Measurements from ENCODE around the gene TTC7B. TPM values are rescaled to one million over a fixed set of nuclear protein-coding genes. Genes with fewer than 3 reads are reported as not detected.

TTC7B gene
- total RNA-seq, 1 donor: 24.9 TPM

DNA sequence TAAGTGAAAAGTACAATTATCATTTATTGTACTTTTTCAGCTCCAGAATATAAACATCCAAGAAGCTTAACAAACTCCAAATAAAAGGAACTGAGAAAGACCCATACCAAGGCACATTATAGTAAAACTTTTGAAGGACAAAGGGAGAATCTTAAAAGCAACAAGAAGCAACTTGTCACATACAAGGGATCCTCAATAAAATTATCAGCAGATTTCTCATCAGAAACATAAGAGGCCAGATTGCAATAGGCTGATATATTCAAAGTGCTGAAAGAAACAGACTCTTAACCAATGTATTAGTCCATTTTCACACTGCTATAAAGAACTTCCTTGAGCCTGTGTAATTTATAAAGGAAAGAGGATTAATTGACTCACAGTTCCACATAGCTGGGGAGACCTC, 48.3 kb downstream of the TTC7B start:
- DNase-seq (ENCODE audit: low read depth): no peak
- TF ChIP-seq, protein P1, sequence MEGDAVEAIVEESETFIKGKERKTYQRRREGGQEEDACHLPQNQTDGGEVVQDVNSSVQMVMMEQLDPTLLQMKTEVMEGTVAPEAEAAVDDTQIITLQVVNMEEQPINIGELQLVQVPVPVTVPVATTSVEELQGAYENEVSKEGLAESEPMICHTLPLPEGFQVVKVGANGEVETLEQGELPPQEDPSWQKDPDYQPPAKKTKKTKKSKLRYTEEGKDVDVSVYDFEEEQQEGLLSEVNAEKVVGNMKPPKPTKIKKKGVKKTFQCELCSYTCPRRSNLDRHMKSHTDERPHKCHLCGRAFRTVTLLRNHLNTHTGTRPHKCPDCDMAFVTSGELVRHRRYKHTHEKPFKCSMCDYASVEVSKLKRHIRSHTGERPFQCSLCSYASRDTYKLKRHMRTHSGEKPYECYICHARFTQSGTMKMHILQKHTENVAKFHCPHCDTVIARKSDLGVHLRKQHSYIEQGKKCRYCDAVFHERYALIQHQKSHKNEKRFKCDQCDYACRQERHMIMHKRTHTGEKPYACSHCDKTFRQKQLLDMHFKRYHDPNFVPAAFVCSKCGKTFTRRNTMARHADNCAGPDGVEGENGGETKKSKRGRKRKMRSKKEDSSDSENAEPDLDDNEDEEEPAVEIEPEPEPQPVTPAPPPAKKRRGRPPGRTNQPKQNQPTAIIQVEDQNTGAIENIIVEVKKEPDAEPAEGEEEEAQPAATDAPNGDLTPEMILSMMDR (IDR thresholded peaks at IDR 0.05; ENCODE audit: insufficient read depth, low read length): no peak
- H3K4me3 ChIP-seq (ENCODE audit: low read depth, low read length): no peak overlapping the region

GRCh38 chr14:90760591-90761316, 55.5 kb downstream of the TTC7B start:
- peak; percentile 35 for DNase-seq (ENCODE audit: low read depth)
- TF ChIP-seq, protein P1 (IDR thresholded peaks at IDR 0.05; ENCODE audit: insufficient read depth, low read length): peak; percentile 46
- H3K4me3 ChIP-seq (ENCODE audit: low read depth, low read length): no peak overlapping the region

DNA sequence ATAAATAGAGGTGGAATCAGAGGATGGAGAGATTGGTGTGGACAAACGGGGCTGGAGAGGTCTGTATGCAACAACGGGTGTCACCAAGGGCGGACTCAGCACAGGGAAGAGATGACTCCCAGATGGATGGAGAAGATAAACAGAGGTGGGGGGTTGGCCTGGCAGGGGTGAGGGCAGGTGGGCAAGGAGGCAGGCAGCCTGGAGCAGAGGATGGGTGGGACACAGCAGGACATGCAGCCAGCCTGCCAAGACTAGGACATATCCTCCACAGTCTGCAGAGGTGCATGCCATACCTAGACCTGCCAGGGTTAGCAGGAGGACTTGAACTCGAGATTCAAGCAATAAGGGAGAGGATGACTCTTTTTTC, 56.2 kb downstream of the TTC7B start:
- TF ChIP-seq, protein P1 (IDR thresholded peaks at IDR 0.05; ENCODE audit: insufficient read depth, low read length): no peak
- no peak overlapping the region for H3K4me3 ChIP-seq (ENCODE audit: low read depth, low read length)
- DNase-seq (ENCODE audit: low read depth): no peak

DNA sequence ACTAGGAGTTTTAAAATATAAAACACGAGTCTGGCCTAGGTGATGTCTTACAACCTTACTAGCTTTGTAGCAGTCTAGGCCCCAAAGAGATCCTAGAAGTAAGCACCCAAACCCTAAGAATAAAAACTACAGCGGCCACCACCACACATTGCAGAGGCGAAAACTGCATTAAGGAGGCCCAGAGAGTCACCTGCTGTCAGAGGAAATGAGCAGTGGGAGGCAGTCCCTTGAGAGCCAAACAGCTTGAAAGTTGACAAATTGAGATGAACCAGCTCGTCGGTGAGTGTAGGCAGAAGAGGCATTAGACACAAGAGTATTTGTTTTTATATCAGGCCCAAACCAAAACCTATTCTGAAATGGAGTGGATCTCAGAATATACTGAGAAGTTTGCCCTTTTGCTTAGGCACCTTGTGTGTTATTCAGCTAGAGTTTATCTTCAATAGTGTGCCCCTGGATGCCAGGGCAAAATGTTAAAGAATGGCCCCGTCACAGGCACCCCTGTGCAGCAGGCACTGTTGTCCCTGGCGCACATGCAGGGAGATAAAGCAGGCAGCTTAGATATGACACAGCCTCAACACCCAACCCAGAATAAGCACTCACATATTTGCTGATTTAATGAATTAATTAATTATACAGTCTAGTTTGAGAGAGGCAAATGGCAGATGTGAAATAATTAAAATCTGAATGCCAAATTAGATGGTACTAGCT, 56.7 kb downstream of the TTC7B start:
- no peak overlapping the region for H3K4me3 ChIP-seq (ENCODE audit: low read depth, low read length)
- TF ChIP-seq, protein P1 (IDR thresholded peaks at IDR 0.05; ENCODE audit: insufficient read depth, low read length): no peak
- no peak for DNase-seq (ENCODE audit: low read depth)

DNA sequence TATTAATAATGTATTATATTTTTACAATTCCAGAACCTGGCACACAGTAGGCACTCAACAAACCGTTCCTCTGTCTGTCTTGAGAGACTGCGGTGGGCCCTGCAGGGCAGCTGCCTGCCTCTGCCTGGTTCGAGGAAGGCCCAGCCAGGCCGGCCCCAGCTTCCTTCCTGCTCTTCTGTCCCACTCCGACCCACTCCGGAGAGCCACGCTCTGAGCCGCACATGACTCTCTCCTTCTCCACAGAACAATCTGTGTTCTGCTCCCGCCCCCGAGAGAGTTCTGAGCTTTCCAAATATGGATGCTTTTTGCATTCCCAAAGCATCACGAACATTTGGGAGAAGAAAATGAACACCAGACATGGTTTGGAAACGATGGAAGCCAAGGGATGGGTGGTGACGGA, 57.3 kb downstream of the TTC7B start:
- peak overlapping the region; percentile 77 for H3K4me3 ChIP-seq (ENCODE audit: low read depth, low read length)
- peak; percentile 67 for DNase-seq (ENCODE audit: low read depth)
- TF ChIP-seq, protein P1 (IDR thresholded peaks at IDR 0.05; ENCODE audit: insufficient read depth, low read length): no peak

- TF ChIP-seq, protein P1 (IDR thresholded peaks at IDR 0.05; ENCODE audit: insufficient read depth, low read length): peak; percentile 74
- DNase-seq (ENCODE audit: low read depth): peak; percentile 87
- H3K4me3 ChIP-seq (ENCODE audit: low read depth, low read length): peak overlapping the region; percentile 77
Measured at GRCh38 chr14:90758028-90758889, 58.0 kb downstream of the TTC7B start.
